ENCODE measurements around the gene SETDB2.

Gene SETDB2

DNA sequence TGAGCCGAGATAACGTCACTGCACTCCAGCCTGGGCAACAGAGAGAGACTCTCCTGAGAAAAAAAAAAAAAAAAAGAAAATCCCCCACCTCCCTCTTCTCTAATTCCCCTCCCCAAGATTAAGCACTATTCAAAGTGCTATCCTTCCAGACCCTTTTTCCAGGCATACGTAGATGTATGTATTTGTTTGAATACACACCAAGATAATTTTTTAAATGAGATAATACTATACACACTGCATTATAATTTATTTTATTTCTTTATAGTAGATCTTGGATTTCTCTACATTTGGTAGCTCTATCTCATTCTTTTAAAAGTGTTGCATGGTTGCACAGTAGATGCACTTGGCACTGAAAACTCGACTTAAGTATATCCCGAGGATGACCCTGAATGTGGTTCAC lies 32.7 kb upstream of the SETDB2 start:
- Mint-ChIP-seq H3K9me3 (no peaks in the 10 kb centered on the region), H3K27me3 (no peaks in the 10 kb centered on the region), H3K36me3 (peaks cover 5% of the 10 kb centered on the region), H3K4me3 (no peak overlapping the region), H3K4me1 (no peaks in the 10 kb centered on the region), H3K27ac (no peak overlapping the region)
- ATAC-seq (ENCODE audit: low read depth) (no peak), DNase-seq (ENCODE audit: low spot score in 2 of 2) (no peak)

DNA sequence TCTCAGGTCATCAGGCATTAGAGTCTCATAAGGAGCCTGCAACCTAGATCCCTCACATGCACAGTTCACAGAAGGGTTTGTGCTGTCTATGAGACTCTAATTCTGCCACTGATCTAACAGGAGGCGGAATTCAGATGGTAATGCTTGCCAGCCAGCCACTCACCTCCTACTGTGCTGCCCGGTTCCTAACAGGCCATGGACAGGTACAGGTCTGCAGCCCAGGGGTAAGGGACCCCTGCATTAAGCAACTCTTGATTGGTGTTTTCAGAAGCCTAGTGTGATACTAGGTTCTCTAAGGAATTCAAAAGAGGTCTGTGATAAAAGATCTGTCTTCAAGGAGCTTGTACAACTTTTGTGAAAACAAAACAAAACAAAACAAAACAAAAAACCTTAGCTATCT lies 31.3 kb upstream of the SETDB2 start:
- no peak overlapping the region for H3K27ac Mint-ChIP-seq
- ATAC-seq (ENCODE audit: low read depth), result no peak

DNA sequence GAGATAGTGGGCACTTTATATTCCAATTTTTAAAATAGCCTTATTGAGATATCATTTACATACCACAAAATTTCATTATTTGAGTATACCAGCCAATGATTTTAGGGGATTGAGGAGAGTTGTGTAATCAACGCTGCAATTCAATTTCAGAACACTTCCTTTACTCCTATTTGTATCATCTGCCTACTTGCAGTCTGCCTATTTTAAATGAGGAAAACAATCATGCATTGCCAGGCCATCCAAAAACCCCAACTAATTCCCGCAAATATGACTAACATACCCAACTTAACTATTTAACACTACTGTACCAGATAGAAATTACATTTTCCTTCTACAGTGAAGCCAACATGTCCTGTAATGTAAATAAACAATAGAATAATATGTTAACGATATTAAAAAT lies 26.9 kb upstream of the SETDB2 start:
- DNase-seq (ENCODE audit: low spot score in 2 of 2), result no peak
- Mint-ChIP-seq H3K27ac (no peak overlapping the region), H3K4me3 (no peak overlapping the region), H3K9me3 (no peaks in the 10 kb centered on the region), H3K4me1 (peaks cover 3% of the 10 kb centered on the region), H3K27me3 (peaks cover 3% of the 10 kb centered on the region), H3K36me3 (no peaks in the 10 kb centered on the region)
- ATAC-seq (ENCODE audit: low read depth), result no peak

More for the DNA sequence above, 31.3 kb upstream of the SETDB2 start:
- Mint-ChIP-seq H3K4me1 (no peaks in the 10 kb centered on the region), H3K27me3 (no peaks in the 10 kb centered on the region), H3K36me3 (peaks cover 4% of the 10 kb centered on the region), H3K4me3 (no peak overlapping the region), H3K9me3 (no peaks in the 10 kb centered on the region)
- no peak for DNase-seq (ENCODE audit: low spot score in 2 of 2)

DNA sequence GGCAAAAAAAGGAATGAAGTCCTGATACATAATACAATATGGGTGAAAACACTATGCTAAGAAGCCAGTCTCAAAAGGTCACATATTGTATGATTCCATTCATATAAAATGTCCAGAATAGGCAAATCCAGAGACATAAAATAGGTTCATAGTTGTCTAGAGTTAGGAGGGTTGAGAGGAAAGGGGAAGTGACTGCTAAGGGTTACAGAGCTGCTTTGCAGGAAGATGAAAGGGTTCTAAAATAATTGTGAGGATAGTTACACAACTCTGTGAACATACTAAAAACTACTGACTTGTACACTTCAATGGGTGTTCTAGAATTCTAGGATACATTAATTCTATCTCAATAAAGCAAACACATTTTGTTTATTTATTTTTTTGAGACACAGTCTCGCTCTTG lies 25.9 kb upstream of the SETDB2 start:
- DNase-seq (ENCODE audit: low spot score in 2 of 2) (no peak), ATAC-seq (ENCODE audit: low read depth) (no peak)
- Mint-ChIP-seq H3K4me3 (no peak overlapping the region), H3K9me3 (no peaks in the 10 kb centered on the region), H3K27ac (no peak overlapping the region), H3K4me1 (peaks cover 3% of the 10 kb centered on the region), H3K36me3 (no peaks in the 10 kb centered on the region), H3K27me3 (peaks cover 3% of the 10 kb centered on the region)

DNA sequence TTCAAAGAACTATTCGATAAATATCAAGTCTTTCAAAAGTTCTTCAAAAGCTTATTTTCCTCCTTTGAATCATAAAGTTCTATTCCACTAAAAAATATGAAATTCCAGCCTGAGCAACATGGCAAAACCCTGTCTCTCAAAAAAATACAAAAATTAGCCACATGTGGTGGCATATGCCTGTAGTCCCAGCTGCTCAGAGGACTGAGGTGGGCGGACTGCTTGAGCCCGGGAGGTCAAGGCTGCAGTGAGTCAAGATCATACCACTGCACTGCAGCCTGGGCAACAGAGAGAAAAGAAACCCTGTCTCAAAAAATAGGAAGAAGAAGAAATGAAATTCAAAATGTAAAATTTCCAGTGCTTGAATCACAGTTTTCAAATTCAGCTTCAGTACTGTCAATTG lies 24.8 kb upstream of the SETDB2 start:
- DNase-seq (ENCODE audit: low spot score in 2 of 2) (no peak), ATAC-seq (ENCODE audit: low read depth) (no peak)
- Mint-ChIP-seq H3K4me1 (peaks cover 3% of the 10 kb centered on the region), H3K27me3 (peaks cover 3% of the 10 kb centered on the region), H3K36me3 (no peaks in the 10 kb centered on the region), H3K27ac (no peak overlapping the region), H3K4me3 (no peak overlapping the region), H3K9me3 (no peaks in the 10 kb centered on the region)

DNA sequence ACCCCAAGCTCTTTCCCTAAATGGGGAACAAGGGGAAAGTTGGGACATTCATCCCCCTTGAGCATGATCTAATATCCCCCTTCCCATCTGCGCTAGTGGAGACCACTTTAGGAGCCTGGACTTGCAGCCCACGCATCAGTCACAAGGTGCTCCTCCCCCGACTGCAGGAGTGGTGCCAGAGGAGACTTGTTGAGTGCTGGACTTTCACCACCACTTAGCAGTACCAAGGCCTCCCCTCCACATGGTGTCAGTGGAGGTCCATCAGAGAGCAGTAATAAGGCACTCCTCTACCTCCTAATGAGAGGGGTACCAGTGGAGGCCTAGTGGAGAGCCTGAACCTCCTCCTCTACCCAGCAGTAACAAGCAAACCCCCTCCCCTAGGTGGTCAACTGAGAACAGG lies 22.7 kb upstream of the SETDB2 start:
- no peaks in the 10 kb centered on the region for H3K36me3 Mint-ChIP-seq
- DNase-seq (ENCODE audit: low spot score in 2 of 2), result no peak
- no peak overlapping the region for H3K4me3 Mint-ChIP-seq
- no peak overlapping the region for H3K27ac Mint-ChIP-seq
- H3K27me3 Mint-ChIP-seq, result peaks cover 3% of the 10 kb centered on the region
- H3K4me1 Mint-ChIP-seq, result peaks cover 3% of the 10 kb centered on the region
- H3K9me3 Mint-ChIP-seq, result no peaks in the 10 kb centered on the region
- peak; percentile 66 for ATAC-seq (ENCODE audit: low read depth)

DNA sequence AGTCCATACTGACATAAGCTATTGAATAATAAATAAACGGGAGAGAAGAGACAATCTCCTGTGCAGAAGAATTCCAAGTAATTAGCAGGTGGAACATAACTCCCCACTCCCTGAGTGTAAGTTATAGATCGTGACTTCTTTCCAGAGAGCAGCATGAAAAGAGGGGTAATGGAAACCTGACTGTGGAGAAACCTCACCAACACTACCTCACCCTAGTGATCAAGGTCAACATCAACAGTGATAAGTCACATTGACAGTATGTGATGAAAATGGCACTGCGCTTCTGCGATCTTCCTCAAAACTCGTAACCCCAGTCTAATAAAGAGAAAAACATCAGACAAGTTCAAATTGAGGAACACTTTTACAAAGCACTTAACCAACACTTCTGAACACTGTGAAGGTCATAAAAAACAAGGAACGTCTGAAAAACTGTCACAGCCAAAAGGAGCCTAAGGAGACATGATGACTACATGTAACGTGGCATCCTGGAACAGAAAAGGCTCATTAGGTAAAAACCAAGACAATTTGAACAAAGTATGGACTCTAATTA lies 20.0 kb upstream of the SETDB2 start:
- H3K27me3 Mint-ChIP-seq, result no peaks in the 10 kb centered on the region
- DNase-seq (ENCODE audit: low spot score in 2 of 2), result no peak
- no peak overlapping the region for H3K27ac Mint-ChIP-seq
- peaks cover 3% of the 10 kb centered on the region for H3K36me3 Mint-ChIP-seq
- no peaks in the 10 kb centered on the region for H3K4me1 Mint-ChIP-seq
- H3K4me3 Mint-ChIP-seq, result no peak overlapping the region
- no peaks in the 10 kb centered on the region for H3K9me3 Mint-ChIP-seq
- no peak for ATAC-seq (ENCODE audit: low read depth)

DNA sequence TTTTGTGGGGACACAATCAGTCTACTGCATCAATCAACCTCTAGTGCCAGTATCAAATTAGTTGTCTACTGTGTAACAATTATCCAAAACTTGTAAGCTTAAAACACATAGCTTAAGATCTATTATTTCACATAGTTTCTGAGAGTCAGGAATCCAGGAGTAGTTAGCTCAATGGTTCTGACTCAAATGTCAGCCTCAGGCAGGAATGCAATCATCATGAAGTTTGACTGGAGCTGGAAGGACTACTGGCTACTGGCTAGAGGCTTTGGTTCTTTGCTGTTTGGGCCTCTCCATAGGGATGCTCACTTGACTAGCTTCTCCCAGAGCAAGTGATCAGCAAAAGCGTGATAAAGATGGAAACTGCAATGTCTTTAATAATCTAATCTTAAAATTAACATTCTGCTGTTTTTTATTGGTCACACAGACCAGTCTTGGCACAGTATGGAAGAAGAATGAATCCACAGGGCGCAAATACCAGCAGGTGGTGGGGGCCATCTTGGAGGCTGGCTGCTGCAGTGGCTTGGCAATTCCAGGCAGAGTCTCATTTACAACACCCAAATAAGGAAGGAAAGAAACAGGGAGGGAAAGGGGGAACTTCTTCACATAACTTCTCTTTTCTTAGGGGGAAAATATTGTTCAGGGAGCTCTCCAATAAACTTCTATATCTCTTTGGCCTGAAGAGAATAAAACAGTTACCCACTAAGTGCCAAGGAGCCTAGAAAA lies 15.9 kb upstream of the SETDB2 start:
- Mint-ChIP-seq H3K4me1 (no peaks in the 10 kb centered on the region), H3K27me3 (no peaks in the 10 kb centered on the region), H3K9me3 (no peaks in the 10 kb centered on the region), H3K27ac (no peak overlapping the region), H3K4me3 (no peak overlapping the region), H3K36me3 (peaks cover 9% of the 10 kb centered on the region)
- no peak for DNase-seq (ENCODE audit: low spot score in 2 of 2)
- no peak for ATAC-seq (ENCODE audit: low read depth)

DNA sequence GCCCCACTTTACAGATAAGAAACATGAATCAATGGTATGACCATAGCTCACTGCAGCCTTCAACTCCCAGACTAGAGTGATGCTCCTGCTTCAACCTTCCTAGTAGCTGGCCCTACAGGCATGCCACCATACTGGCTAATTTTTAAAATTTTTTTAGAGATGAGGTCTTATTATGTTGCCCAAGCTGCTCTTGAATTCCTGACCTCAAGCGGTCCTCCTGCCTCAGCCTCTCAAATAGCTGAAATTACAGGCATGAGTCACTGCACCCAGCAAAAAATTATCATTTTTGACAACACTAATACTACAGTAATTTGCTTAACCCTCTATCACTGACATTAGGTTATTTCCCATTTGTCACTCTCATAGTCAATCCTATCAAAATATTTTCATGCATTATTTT lies 15.0 kb upstream of the SETDB2 start:
- no peaks in the 10 kb centered on the region for H3K27me3 Mint-ChIP-seq
- H3K4me3 Mint-ChIP-seq, result no peak overlapping the region
- ATAC-seq (ENCODE audit: low read depth) (no peak), DNase-seq (ENCODE audit: low spot score in 2 of 2) (no peak)
- H3K36me3 Mint-ChIP-seq, result peaks cover 12% of the 10 kb centered on the region
- H3K9me3 Mint-ChIP-seq, result no peaks in the 10 kb centered on the region
- H3K27ac Mint-ChIP-seq, result no peak overlapping the region
- H3K4me1 Mint-ChIP-seq, result no peaks in the 10 kb centered on the region

DNA sequence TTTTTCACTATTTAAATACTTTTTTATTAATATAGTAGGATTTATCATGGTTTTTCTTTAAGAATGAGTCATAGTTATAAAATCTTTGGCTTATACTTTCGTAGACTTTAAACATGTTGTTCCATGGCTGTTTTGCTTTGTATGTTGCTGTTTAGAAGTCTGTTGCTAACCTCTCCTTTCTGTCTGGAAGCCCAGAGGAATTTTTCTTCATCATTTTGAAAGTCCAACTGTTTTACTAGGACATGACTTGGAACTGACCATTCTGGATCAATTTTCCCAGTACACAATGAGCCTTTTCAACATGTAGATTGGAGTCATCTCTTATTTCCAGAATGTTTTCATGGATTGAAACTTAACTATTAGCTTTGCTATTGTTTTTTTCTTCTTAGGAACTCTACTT lies 8.1 kb upstream of the SETDB2 start:
- H3K27ac Mint-ChIP-seq, result no peak overlapping the region
- H3K9me3 Mint-ChIP-seq, result no peaks in the 10 kb centered on the region
- peaks cover 7% of the 10 kb centered on the region for H3K36me3 Mint-ChIP-seq
- no peak overlapping the region for H3K4me3 Mint-ChIP-seq
- no peaks in the 10 kb centered on the region for H3K27me3 Mint-ChIP-seq
- ATAC-seq (ENCODE audit: low read depth) (no peak), DNase-seq (ENCODE audit: low spot score in 2 of 2) (no peak)
- H3K4me1 Mint-ChIP-seq, result peaks cover 14% of the 10 kb centered on the region

DNA sequence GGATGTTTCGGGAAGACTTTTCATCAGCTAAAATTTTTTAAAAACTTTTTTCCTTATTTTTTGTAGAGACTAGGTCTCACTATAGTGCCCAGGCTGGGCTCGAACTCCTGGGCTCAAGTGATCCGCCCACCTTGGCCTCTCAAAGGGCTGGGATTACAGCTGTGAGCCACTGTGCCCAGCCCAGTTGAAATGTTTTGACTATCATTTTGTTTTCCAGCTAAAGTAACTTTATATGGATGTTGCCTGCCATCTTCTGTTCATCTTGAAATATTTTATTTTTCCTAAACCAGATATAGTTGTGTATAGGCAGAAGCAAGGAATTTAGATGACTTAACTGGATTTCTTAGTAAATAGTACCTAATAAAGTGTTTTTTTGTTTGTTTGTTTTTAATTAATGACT lies 7.2 kb upstream of the SETDB2 start:
- peaks cover 14% of the 10 kb centered on the region for H3K4me1 Mint-ChIP-seq
- H3K4me3 Mint-ChIP-seq, result no peak overlapping the region
- ATAC-seq (ENCODE audit: low read depth) (no peak), DNase-seq (ENCODE audit: low spot score in 2 of 2) (no peak)
- H3K36me3 Mint-ChIP-seq, result peaks cover 6% of the 10 kb centered on the region
- H3K27ac Mint-ChIP-seq, result no peak overlapping the region
- no peaks in the 10 kb centered on the region for H3K27me3 Mint-ChIP-seq
- H3K9me3 Mint-ChIP-seq, result no peaks in the 10 kb centered on the region

DNA sequence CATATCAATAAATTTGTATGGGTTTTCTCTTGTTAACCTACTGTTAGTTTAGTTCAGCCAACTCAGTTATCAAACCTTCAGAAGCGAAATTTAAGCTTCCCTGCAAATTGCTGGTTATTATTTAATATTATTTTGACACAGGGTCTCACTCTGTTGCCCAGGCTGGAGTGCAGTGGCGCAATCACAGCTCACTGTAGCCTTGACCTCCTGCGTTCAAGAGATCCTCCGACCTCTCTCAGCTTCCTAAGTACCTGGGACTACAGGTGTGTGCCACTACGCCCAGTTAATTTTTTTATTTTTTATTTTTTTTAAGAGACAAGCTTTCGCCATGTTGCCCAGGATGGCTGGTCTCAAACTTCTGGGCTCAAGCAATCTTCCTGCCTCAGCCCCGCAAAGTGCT lies 6.4 kb upstream of the SETDB2 start:
- H3K36me3 Mint-ChIP-seq, result peaks cover 4% of the 10 kb centered on the region
- H3K27me3 Mint-ChIP-seq, result no peaks in the 10 kb centered on the region
- DNase-seq (ENCODE audit: low spot score in 2 of 2), result no peak
- no peaks in the 10 kb centered on the region for H3K9me3 Mint-ChIP-seq
- H3K27ac Mint-ChIP-seq, result no peak overlapping the region
- H3K4me3 Mint-ChIP-seq, result no peak overlapping the region
- ATAC-seq (ENCODE audit: low read depth), result no peak
- H3K4me1 Mint-ChIP-seq, result peaks cover 14% of the 10 kb centered on the region

DNA sequence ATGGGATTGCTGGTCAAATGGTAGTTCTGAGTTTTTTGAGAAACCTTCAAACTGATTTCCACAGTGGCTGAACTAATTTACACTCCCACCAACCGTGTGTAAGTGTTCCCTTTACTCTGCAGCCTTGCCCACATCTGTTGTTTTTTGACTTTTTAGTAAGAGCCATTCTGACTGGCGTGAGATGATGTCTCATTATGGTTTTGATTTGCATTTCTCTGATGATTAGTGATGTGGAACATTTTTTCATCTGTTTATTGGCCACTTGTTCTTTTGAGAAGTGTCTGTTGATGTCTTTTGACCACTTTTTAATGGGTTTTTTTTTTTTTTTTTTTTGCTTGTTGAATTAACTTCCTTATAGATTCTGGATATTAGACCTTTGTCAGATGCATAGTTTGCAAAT lies 4.5 kb upstream of the SETDB2 start:
- Mint-ChIP-seq H3K27ac (no peak overlapping the region), H3K36me3 (peaks cover 2% of the 10 kb centered on the region), H3K9me3 (peaks cover 1% of the 10 kb centered on the region), H3K4me3 (no peak overlapping the region), H3K4me1 (peaks cover 17% of the 10 kb centered on the region), H3K27me3 (no peaks in the 10 kb centered on the region)
- DNase-seq (ENCODE audit: low spot score in 2 of 2) (peak in 1 of 2 donors; percentile 3), ATAC-seq (ENCODE audit: low read depth) (no peak)

DNA sequence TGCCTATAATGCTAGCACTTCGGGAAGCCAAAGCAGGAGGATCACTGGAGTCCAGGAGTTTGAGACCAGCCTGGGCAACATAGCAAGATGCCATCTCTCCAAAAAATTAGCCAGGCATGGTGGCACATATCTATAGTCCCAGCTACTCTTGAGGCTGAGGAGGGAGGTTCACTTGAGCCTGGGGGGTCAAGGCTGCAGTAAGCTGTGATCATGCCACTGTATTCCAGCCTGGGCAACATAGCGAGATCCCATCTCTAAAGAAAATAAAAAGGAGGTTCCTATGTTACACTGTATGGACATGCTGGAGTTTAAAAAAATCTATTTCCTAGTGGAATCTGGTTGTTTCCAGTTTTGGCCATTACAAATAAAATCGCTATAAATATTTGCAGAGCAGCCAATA lies 2.8 kb upstream of the SETDB2 start:
- DNase-seq (ENCODE audit: low spot score in 2 of 2) (no peak), ATAC-seq (ENCODE audit: low read depth) (no peak)
- Mint-ChIP-seq H3K4me3 (no peak overlapping the region), H3K9me3 (peaks cover 1% of the 10 kb centered on the region), H3K36me3 (peaks cover 2% of the 10 kb centered on the region), H3K27me3 (no peaks in the 10 kb centered on the region), H3K4me1 (peaks cover 25% of the 10 kb centered on the region), H3K27ac (no peak overlapping the region)

DNA sequence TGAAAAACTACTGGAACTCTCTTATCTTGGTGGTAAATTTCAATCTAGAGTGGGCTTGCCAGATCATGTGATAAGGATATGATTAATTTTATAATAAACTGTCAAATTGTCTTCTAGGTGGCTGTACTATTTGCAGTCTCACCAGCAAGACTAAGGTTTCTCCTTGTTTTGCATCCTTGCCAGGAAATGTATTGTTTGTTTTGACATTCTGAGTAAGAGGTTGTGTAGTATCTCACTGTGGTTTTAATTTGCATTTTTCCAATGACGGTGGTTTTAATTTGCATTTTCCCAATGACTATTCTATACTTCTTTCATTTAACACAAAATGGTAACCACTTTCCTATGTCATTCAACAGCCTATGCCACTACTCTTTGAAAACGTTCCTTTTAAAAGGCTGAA lies 2.2 kb upstream of the SETDB2 start:
- peaks cover 28% of the 10 kb centered on the region for H3K4me1 Mint-ChIP-seq
- H3K36me3 Mint-ChIP-seq, result peaks cover 4% of the 10 kb centered on the region
- H3K9me3 Mint-ChIP-seq, result peaks cover 1% of the 10 kb centered on the region
- DNase-seq (ENCODE audit: low spot score in 2 of 2) (no peak), ATAC-seq (ENCODE audit: low read depth) (no peak)
- no peak overlapping the region for H3K27ac Mint-ChIP-seq
- no peaks in the 10 kb centered on the region for H3K27me3 Mint-ChIP-seq
- no peak overlapping the region for H3K4me3 Mint-ChIP-seq

Measured in memory B cell (primary cell).